ENCODE measurements around the gene ELOVL1. TPM values are rescaled to one million over a fixed set of nuclear protein-coding genes. Genes with fewer than 3 reads are reported as not detected.
"Not testable (repeated sequence)": the region's sequence is repeated elsewhere in the genome, so short reads cannot be mapped to it uniquely, and the experiment has no call there.

Gene ELOVL1
- 10 to 100 TPM; 17.5 to 21.8 TPM for total RNA-seq

GRCh38 chr1:43367904-43368645 lies at the start of gene ELOVL1:
ELOVL1 (minus strand) TSS chr1:43368011; CDS start chr1:43365609, 2,402 bp downstream.
- H3K9me3 ChIP-seq: no peaks in the 10 kb centered on the region
- peak; percentile 94 to 96 (median 94) for DNase-seq
- no peaks in the 10 kb centered on the region for H3K27me3 ChIP-seq
- intact Hi-C loops (cut with DNase I): loop anchor here (10.0 kb wide), 1 partner anchor 133 kb away; no protein-coding TSS in a partner anchor
- peaks cover 0 to 17% of the 10 kb centered on the region in 2 donors for H3K36me3 ChIP-seq (replicated peaks in 1 of 2; ENCODE audit: insufficient read depth in 1 of 2, low read depth in 2 of 2)
- H3K4me3 ChIP-seq: peak within 1 kb of the TSS; percentile 54 to 69
- H3K4me1 ChIP-seq: peaks cover 28% of the 10 kb centered on the region
- TF ChIP-seq CTCF (IDR thresholded peaks at IDR 0.05): peak in 5 of 7 experiments; percentile 4 to 39 (median 35)
- TF ChIP-seq POLR2A (IDR thresholded peaks at IDR 0.05): peak; percentile 73 to 86 (median 86)
- ATAC-seq: peak; percentile 94
- peak within 1 kb of the TSS; percentile 84 to 94 (median 90) for H3K27ac ChIP-seq
- WGBS, 2 donors: 0 to 2% methylated on average over 7 to 28 of the region's 58 CpGs

- H3K4me3 ChIP-seq: no peak overlapping the region
- intact Hi-C loops (cut with DNase I): loop anchor here (5.0 kb wide), 1 partner anchor 189 kb away; no protein-coding TSS in a partner anchor
- H3K27ac ChIP-seq: no peak overlapping the region
- 78 to 90% methylated on average over 3 to 5 of the region's 5 CpGs for WGBS, 2 donors
- ATAC-seq: no peak
- no peak for DNase-seq
- H3K27me3 ChIP-seq: no peaks in the 10 kb centered on the region
- H3K4me1 ChIP-seq: no peaks in the 10 kb centered on the region
- TF ChIP-seq CTCF (IDR thresholded peaks at IDR 0.05): no peak
- no peak for TF ChIP-seq POLR2A (IDR thresholded peaks at IDR 0.05)
- H3K9me3 ChIP-seq: no peaks in the 10 kb centered on the region
- H3K36me3 ChIP-seq (replicated peaks in 1 of 2; ENCODE audit: insufficient read depth in 1 of 2, low read depth in 2 of 2): peaks cover 0 to 31% of the 10 kb centered on the region in 2 donors
These were observed 48.1 kb upstream of the ELOVL1 start for GRCh38 chr1:43415901-43416300.

GRCh38 chr1:43414634-43415223 lies 46.9 kb upstream of the ELOVL1 start:
- Histone ChIP-seq H3K4me3 (no peak overlapping the region), H3K9me3 (no peaks in the 10 kb centered on the region), H3K4me1 (no peaks in the 10 kb centered on the region), H3K27me3 (no peaks in the 10 kb centered on the region), H3K27ac (no peak overlapping the region), H3K36me3 (replicated peaks in 1 of 2; ENCODE audit: insufficient read depth in 1 of 2, low read depth in 2 of 2) (peaks cover 0 to 21% of the 10 kb centered on the region in 2 donors)
- intact Hi-C loops (cut with DNase I): loop anchor here (5.0 kb wide), 1 partner anchor 187 kb away; no protein-coding TSS in a partner anchor
- WGBS, 2 donors: 75 to 79% methylated on average over 5 of the region's 5 CpGs
- ATAC-seq: peak; percentile 82
- DNase-seq: peak; percentile 62 to 78 (median 68)
- TF ChIP-seq POLR2A (IDR thresholded peaks at IDR 0.05) (no peak), CTCF (IDR thresholded peaks at IDR 0.05) (peak; percentile 42 to 73 (median 66))

GRCh38 chr1:43413426-43413825 lies 45.6 kb upstream of the ELOVL1 start:
- 91 to 94% methylated on average over 1 of the region's 1 CpG for WGBS, 2 donors
- intact Hi-C loops (cut with DNase I): not testable (repeated sequence)

GRCh38 chr1:43410571-43410970 lies 42.8 kb upstream of the ELOVL1 start:
- intact Hi-C loops (cut with DNase I): no loop called here
- no peak for ATAC-seq
- H3K36me3 ChIP-seq (replicated peaks in 1 of 2; ENCODE audit: insufficient read depth in 1 of 2, low read depth in 2 of 2): peaks cover 0 to 8% of the 10 kb centered on the region in 2 donors

More at GRCh38 chr1:43413426-43413825, 45.6 kb upstream of the ELOVL1 start:
- H3K27ac ChIP-seq, H3K9me3 ChIP-seq, H3K4me3 ChIP-seq, DNase-seq, ATAC-seq, H3K4me1 ChIP-seq, H3K27me3 ChIP-seq: not testable (repeated sequence)
- H3K36me3 ChIP-seq (replicated peaks in 1 of 2; ENCODE audit: insufficient read depth in 1 of 2, low read depth in 2 of 2): peaks cover 0 to 10% of the 10 kb centered on the region in 2 donors

More at GRCh38 chr1:43410571-43410970, 42.8 kb upstream of the ELOVL1 start:
- H3K4me1 ChIP-seq: no peaks in the 10 kb centered on the region
- H3K4me3 ChIP-seq: no peak overlapping the region
- H3K9me3 ChIP-seq: no peaks in the 10 kb centered on the region
- no peaks in the 10 kb centered on the region for H3K27me3 ChIP-seq
- WGBS, 2 donors: 82 to 100% methylated on average over 3 of the region's 3 CpGs
- TF ChIP-seq CTCF (IDR thresholded peaks at IDR 0.05) (no peak), POLR2A (IDR thresholded peaks at IDR 0.05) (no peak)
- no peak overlapping the region for H3K27ac ChIP-seq
- DNase-seq: no peak
